Stimulated activated naive CD4-positive, alpha-beta T cell (primary cell): ENCODE results near the gene STON2.
A peak's percentile ranks its signal among the peaks of the same experiment; 100 is the strongest.

Source experiments
- DNase-seq, 6 experiments: peaks; one replicate each; lab custom pipeline; 2025; lab: John Stamatoyannopoulos, UW

STON2 gene

GRCh38 chr14:81301813-81302212 lies 98.3 kb downstream of the STON2 start:
- DNase-seq = no peak

DNA sequence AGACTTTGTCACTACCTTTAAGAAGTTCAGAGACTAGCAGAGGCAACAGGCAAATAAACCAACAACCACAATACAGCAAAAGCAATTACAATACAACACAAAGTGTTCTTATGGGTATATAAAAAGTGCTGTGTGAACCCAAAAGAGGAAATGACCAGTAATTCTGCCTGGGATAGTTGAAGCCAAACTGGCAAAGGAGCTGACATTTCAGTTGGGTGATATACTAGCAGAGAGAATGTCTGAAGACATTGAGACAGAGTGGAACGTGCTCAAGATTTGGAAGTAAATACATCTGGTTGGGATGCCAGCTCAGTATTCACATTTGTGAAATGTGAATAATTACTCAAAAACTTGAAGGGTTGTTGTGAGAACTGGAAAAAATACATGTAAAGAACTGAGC lies 98.8 kb downstream of the STON2 start:
- DNase-seq = no peak

DNA sequence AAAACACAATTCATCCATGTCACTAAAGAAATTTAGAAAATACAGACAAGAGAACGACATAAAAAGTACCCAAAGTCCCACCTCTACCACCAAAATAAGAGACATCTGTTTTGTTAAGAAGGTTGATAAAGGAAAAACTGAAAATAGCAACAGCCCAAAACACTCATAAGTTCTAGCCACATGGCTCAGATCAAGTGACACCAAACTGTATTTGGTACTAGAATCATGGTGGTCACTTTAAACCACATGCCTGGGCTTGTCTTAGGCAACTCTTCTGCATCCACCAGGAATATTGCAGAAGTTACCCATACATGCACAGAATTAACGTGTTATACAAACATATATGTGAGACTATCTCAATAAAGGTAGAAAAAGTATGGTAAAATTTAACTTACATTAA lies 101.2 kb downstream of the STON2 start:
- DNase-seq = no peak

DNA sequence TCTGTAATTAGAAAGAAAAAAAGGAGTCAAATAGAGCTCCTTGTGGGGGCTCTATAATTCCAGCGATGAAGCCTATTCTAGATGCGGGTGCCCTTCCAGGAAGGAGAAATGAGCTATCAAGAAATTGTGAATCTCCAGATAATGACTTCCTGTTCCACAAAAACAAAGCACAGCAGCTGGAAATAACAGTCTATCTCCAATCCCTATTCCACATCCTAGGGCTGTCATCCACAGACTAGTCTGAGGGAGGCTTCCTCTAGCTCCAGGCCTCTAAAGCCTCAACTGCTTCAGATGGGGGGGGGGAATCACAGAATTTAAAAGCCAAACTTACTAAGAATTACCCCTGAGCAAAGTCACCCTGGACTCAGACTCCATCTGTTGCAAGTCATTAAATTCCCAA lies 102.0 kb downstream of the STON2 start:
- DNase-seq = no peak

DNA sequence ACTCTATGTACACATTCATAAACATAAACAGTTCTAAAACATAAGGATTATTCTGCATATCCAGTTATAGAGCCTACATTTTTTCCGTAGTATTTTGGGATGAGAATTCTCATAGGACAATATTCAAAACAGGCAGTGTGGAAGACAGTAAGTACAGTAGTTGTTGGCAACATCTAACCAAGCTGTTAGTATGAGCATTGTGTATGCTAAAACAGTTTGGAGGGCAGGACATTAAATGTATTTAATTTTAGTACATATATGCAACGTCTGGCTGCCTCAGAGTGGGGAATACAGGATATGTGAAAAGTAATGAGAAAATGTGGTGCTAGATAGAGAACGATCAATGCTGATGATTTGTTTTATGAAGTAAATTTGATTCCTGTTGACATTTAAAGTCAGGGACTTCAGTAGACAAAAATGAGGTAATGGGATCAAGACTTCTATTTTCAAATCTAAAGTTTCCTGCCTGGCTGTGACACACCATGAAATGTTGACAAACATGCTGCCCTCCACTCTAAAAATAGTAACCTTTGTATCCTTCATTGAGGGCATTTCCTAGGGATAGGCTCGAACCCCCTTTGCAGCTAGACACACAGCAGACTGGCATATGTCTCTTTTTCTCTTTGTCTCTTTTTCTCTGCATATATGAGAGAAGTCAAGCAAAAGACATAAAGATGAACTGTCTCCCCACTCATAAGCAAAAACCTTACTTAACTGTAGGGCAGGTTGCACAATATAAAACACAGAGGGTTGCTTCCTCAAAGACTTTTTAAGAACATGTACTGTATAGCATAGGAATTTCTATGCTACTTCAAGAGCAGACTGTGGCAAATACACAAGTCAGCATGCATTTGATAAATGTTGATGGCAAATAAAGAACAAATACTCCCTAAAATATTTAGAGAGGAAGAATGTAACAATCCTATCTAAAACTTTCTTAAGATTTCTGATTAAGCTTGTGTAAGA lies 103.9 kb downstream of the STON2 start:
- no peak for DNase-seq

DNA sequence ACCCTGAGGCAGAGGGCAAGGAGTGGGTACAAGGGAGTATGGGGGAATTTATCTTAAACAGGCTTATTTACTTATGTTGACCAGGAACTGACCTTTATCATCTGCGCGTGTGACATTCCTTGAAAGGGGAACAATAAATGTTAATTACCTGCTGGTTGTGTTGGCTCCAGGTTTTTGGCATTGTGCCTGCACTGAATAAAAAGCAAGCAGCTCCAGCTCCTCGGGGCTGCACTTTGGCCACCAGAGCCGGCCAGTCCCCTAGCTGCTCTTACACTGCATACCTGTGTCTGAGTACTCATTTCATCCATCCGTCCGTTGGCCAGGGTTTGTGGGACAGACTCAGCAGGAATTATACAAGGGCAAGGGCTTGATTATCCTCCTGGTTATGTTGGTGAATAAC lies 110.6 kb downstream of the STON2 start:
- no peak for DNase-seq

DNA sequence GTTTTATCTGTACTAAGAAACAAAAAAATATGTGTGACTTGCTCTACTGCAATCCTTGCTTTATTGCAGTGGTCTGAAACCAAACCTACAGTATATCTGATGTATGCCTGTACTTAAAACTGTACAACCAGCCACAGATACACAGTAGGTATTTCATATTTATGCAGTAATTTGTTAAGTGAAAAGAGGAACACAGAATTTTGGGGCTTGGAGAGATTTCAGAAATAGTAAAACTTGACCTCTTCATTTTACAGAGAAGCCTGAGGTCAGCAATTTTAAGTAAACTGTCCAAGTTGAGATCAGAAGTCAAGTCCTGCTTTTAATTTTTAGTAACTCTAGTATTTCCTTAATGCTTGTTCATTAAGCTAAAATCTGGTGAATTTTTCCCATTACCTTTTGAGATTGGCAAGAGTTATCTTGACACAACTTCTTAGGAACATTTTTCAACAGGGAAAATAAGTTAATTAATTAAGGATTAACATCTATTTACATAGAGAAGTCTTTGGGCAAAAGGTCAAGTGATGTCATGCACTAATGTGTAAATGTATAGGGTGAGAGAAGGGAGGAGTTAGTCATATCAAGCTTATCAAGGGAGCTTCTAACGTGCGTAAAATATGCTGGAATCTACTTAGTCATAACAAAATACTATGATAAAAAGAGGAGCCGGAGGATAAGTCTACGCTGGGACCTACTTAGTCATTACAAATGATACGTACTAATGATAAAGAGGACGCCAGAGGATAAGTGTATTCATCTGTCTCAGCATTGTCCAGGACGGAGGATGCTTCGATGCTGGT lies 113.4 kb downstream of the STON2 start:
- no peak for DNase-seq

GRCh38 chr14:81285245-81285644 lies 114.9 kb downstream of the STON2 start:
- DNase-seq = no peak

- no peak for DNase-seq
These were observed 118.8 kb downstream of the STON2 start for GRCh38 chr14:81281332-81281731.

- no peak for DNase-seq
These were observed 119.9 kb downstream of the STON2 start for GRCh38 chr14:81280136-81280791.

GRCh38 chr14:81277096-81277495 lies 123.0 kb downstream of the STON2 start:
- no peak for DNase-seq

GRCh38 chr14:81276073-81277069 lies 123.8 kb downstream of the STON2 start:
- DNase-seq = no peak

DNA sequence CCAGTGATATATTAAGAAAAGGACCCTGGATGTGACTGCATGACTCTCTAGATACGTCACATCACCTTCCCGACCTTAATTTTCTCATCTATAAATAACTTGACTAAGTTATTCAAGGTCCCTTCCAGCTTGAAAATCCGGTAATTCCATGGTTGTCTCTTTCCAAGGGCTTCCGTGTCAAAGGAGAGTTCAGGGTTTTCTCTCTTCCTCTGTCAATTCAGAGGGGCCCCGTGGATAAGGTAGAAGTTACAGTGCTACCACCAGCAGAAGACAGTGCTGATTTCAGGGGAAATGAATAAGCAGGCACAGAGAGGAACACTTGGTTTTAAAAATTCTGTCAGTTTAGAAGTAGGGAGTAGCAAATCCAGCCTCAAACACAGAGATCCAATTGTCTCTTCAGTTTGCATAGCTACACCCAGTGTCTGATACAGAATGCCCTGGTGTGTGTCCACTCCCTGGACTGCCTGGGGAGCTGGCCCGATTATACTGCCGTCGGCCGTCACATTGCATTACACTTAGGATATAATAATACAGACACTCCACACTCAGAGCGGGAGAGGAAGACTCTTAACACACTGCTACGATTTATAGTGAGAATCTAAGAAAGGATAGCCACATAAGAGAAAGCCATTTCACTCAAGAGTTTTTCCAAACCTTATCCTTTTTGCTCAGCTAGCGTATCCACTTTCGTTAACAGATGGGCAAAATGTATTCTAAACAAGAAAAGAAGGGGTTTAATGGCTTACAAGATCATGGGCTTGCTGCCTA lies 124.6 kb downstream of the STON2 start:
- no peak for DNase-seq

DNA sequence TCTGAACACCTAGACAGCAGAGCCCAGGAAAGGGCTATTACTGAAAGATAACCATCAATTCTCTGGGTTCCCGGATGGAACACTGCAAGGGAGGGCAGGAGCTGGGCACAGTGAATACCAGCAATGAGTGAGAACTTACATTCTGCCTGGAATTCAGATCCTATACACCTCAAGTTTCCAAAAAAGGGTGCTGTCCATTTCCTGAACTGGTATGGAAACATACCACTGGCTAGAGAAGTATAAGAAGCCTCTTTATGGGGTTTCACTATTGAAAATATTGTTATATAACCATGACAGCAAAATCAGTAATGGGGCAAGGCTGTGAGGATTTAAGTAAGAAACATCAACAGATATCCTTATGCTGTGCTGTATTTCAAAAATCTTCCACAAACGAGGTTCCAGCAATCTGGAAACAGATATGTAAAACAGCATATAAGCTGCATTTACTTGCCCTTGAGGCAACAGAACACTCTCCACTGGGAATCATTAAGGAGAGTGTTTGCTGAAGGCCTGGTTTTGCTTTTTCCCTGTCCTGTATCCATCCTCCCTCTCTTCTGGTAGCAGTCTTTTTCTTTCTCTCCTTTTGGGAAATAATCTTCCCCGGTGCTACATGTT lies 126.1 kb downstream of the STON2 start:
- no peak for DNase-seq

GRCh38 chr14:81273521-81273920 lies 126.6 kb downstream of the STON2 start:
- no peak for DNase-seq

DNA sequence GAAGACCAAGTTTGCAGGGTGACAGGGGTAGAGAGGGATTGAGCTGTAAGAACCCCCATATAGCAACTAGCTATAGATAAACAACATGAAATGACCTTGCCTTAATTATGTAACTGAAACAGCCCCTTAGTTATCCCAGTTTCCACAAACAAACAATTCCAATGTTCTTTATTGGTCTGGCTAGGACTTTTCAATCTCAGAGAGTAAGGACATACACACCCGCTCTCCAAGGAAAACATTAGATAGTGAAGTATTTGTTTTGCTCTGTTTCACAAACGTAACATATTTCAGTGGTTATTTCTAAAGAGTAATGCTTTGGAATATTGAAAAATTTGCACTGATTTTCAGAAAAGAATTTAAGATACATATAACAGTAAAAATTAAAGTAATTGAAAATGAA lies 127.8 kb downstream of the STON2 start:
- no peak for DNase-seq

DNA sequence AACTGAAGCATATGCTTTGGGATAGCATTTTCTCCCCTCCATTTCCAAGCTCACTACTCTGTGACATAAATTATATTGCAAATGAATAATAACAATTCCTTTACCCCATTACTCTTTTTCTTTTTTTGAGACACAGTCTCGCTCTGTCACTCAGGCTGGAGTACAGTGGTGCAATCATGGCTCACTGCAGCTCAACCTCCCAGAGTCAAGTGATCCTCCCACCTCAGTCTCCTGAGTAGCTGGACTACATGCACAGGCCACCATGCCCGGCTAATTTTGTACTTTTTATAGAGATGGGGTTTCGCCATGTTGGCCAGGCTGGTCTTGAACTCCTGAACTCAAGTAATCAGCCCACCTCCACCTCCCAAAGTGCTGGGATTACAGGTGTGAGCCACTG lies 130.1 kb downstream of the STON2 start:
- DNase-seq = no peak

- peak in 2 of 6 experiments; percentile 32 to 44 for DNase-seq
These were observed 130.8 kb downstream of the STON2 start for GRCh38 chr14:81269100-81269978.

- no peak for DNase-seq
These were observed 132.1 kb downstream of the STON2 start for GRCh38 chr14:81268016-81268416.
